Fibroblast of lung (primary cell): ENCODE data around the gene UPF1. TPM values are rescaled to one million over a fixed set of nuclear protein-coding genes. Genes with fewer than 3 reads are reported as not detected.

Experiments used
- DNase-seq, 2 donors: peaks; one replicate each; pipeline versions ENCODE4 v3.0.0 to v3.0.0-alpha.2; 2010; ENCODE audit warnings: low read depth in 2 of 2
- H2AFZ ChIP-seq: 2 replicates; pipeline ENCODE4 v1.5.1; 2012; ENCODE audit warnings: low read length, control low read depth, inconsistent platforms
- H3K27ac ChIP-seq: 2 replicates; pipeline ENCODE4 v1.5.1; 2011; ENCODE audit warnings: low read length, control low read depth; ENCODE audit not compliant: insufficient read depth
- H3K27me3 ChIP-seq: 2 replicates; pipeline ENCODE4 v1.5.1; 2011; ENCODE audit warnings: mild to moderate bottlenecking, low read length; ENCODE audit not compliant: control insufficient read depth, insufficient read depth
- H3K36me3 ChIP-seq: 2 replicates; pipeline ENCODE4 v1.5.1; 2011; ENCODE audit warnings: low read length; ENCODE audit not compliant: control insufficient read depth, insufficient read depth
- H3K4me1 ChIP-seq: 2 replicates; pipeline ENCODE4 v1.5.1; 2011; ENCODE audit warnings: low read length; ENCODE audit not compliant: control insufficient read depth, insufficient read depth; ENCODE audit errors: extremely low read depth
- H3K4me2 ChIP-seq: 2 replicates; pipeline ENCODE4 v1.5.1; 2011; ENCODE audit warnings: low read length, control low read depth; ENCODE audit not compliant: insufficient read depth; ENCODE audit errors: extremely low read depth
- H3K4me3 ChIP-seq, 4 experiments: fragments of 200-600 bp in 1 of 4; sonication (generic) in 1 of 4; replicated peaks in 1 of 4; 2 replicates each; pipeline ENCODE4 v1.5.1; 2011 to 2016; ENCODE audit warnings: low read length in 4 of 4, low read depth in 3 of 4, mild to moderate bottlenecking in 3 of 4, control low read depth in 2 of 4, inconsistent platforms in 1 of 4, mixed read lengths in 1 of 4; ENCODE audit not compliant: insufficient read depth in 1 of 4; ENCODE audit errors: control extremely low read depth in 1 of 4
- H3K79me2 ChIP-seq: 2 replicates; pipeline ENCODE4 v1.5.1; 2012; ENCODE audit warnings: mild to moderate bottlenecking, low read length, inconsistent platforms; ENCODE audit not compliant: control insufficient read depth, insufficient read depth
- H3K9ac ChIP-seq: 2 replicates; pipeline ENCODE4 v1.5.1; 2011; ENCODE audit warnings: mild to moderate bottlenecking, low read length, control low read depth; ENCODE audit not compliant: insufficient read depth
- H3K9me3 ChIP-seq: 2 replicates; pipeline ENCODE4 v1.5.1; 2012; ENCODE audit warnings: low read depth, low read length; ENCODE audit not compliant: control insufficient read depth, insufficient read depth
- H4K20me1 ChIP-seq: 2 replicates; pipeline ENCODE4 v1.5.1; 2011; ENCODE audit warnings: low read length; ENCODE audit not compliant: control insufficient read depth, insufficient read depth; ENCODE audit errors: extremely low read depth
- EZH2 ChIP-seq: IDR thresholded peaks from 2 replicates; pipeline ENCODE4 v1.5.1; 2012; ENCODE audit warnings: low read length, control low read depth, mild to moderate bottlenecking; ENCODE audit errors: missing control alignments
- polyA plus RNA-seq, 2 donors: library from polyadenylated mRNA; depleted of rRNA in 1 of 2; stranded (reverse) in 1 of 2; unstranded in 1 of 2; fragments of >200 nt; gene quantifications; 2 replicates each; pipeline ENCODE4 v1.2.1, GENCODE V29; 2011 to 2012; ENCODE audit warnings: missing spikeins in 1 of 2
- total RNA-seq: library from RNA; depleted of rRNA; stranded (reverse); fragments of >200 nt; gene quantifications from 2 replicates; pipeline ENCODE4 v1.2.1, GENCODE V29; 2014
- TF ChIP-seq, protein P1 (sequence below), 2 donors: IDR thresholded peaks in 1 of 2; conservative IDR thresholded peaks in 1 of 2; 1 replicate in 1 of 2; 2 replicates in 1 of 2; pipeline ENCODE4 v1.5.1; 2011 to 2012; ENCODE audit warnings: low read length in 2 of 2, control low read depth in 1 of 2, inconsistent platforms in 1 of 2, low read depth in 1 of 2, mild to moderate bottlenecking in 1 of 2

The UPF1 gene
- total and polyA plus RNA-seq, 2 donors (not counting 1 experiment from before 2014, with no cell fraction given), result 20.5 to 57.1 TPM

DNA sequence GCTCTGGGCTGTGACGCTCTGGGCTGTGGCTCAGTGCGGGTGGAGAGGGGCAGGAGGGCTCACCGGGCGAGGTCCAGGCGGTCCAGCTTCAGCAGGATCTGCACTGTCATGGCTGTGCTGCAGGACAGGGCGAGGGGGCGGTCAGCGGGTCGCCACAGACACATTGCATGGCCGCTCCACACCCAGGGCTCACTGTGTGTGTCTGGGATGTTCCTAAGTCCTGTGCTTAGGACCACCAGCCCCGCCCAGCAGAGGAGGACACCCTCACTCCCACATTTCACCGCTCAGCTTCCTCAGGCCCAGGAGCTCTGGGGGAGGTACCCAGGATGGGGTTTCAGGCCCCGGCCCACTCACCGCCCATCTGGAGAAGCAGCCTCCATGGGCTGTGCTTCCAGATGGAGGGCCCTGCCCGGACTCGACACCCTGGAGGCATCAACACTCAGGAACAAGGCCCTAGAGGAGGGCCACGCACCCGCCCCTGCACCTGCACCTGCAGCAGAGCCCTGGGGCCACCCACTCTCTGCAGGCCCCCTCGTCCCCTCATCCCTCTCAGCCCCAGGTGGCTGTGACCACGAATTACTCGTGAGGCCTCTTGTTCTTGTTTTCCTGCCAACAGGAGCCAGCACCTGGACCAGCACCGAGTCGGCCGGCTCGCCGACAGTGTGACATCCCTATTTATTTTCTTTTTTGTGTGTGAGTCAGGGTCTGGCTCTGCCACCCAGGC lies 73.9 kb downstream of the UPF1 start:
- no peak for DNase-seq
- H3K4me3 ChIP-seq, result no peak overlapping the region
- no peak overlapping the region for H2AFZ ChIP-seq
- H3K79me2 ChIP-seq, result no peaks in the 10 kb centered on the region
- peaks cover 33% of the 10 kb centered on the region for H3K36me3 ChIP-seq
- no peak overlapping the region for H3K27ac ChIP-seq
- no peaks in the 10 kb centered on the region for H3K9me3 ChIP-seq
- no peaks in the 10 kb centered on the region for H3K27me3 ChIP-seq
- H3K9ac ChIP-seq, result no peak overlapping the region
- H4K20me1 ChIP-seq, result no peaks in the 10 kb centered on the region
- H3K4me2 ChIP-seq, result no peak overlapping the region
- TF ChIP-seq, protein P1, sequence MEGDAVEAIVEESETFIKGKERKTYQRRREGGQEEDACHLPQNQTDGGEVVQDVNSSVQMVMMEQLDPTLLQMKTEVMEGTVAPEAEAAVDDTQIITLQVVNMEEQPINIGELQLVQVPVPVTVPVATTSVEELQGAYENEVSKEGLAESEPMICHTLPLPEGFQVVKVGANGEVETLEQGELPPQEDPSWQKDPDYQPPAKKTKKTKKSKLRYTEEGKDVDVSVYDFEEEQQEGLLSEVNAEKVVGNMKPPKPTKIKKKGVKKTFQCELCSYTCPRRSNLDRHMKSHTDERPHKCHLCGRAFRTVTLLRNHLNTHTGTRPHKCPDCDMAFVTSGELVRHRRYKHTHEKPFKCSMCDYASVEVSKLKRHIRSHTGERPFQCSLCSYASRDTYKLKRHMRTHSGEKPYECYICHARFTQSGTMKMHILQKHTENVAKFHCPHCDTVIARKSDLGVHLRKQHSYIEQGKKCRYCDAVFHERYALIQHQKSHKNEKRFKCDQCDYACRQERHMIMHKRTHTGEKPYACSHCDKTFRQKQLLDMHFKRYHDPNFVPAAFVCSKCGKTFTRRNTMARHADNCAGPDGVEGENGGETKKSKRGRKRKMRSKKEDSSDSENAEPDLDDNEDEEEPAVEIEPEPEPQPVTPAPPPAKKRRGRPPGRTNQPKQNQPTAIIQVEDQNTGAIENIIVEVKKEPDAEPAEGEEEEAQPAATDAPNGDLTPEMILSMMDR (conservative IDR thresholded peaks at IDR 0.05 in 1 of 2, IDR thresholded peaks at IDR 0.05 in 1 of 2; ENCODE audit: low read depth in 1 of 2, low read length in 2 of 2), result no peak
- TF ChIP-seq EZH2, result no peak
- no peaks in the 10 kb centered on the region for H3K4me1 ChIP-seq

DNA sequence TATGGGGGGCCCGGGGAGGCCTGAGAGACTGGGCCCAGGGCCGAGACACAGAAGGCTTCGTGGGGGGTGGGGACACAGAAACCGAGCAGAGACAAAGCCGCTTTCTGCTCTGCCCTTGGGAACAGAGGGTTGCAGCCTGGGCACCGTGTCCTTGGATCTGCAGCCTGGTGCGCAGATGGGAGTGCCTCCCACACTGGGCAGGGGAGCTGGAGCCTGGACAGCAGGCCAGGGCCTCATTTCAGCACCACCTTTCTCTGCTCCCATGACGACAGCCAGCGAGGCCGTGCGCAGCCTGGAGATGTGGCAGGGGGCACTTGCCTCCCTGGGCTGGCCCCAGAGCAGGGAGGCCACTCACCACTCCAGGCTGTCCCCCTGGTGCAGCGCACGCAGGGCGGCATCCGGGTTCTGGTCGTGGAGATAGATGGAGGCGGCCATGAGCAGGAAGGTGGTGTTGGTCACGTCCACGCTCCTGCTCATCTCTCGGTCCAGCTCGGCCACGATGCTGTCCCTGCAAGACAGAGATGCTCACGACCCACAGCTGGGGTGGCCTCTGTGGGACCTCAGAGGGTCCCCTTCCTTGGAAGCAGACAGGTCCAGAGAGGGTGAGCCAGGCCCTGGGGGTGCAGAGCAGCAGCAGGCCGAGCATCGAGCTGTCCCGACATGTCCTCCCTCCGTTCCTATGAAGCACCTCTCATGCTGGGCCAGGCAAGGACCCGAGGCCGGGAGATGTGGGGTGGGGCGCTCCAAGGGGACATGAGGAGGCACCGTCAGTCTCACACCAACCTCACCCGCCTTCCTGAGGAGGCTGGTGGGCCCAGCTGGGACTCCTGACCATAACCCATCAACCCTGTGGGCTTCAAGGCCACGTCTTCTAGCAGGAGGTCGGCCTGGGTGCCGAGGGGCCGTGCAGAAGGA lies 75.1 kb downstream of the UPF1 start:
- H3K9ac ChIP-seq, result no peak overlapping the region
- no peak overlapping the region for H2AFZ ChIP-seq
- no peak overlapping the region for H3K4me3 ChIP-seq
- DNase-seq, result no peak
- H3K9me3 ChIP-seq, result no peaks in the 10 kb centered on the region
- peaks cover 35% of the 10 kb centered on the region for H3K36me3 ChIP-seq
- H3K79me2 ChIP-seq, result no peaks in the 10 kb centered on the region
- H3K27ac ChIP-seq, result no peak overlapping the region
- no peaks in the 10 kb centered on the region for H4K20me1 ChIP-seq
- no peaks in the 10 kb centered on the region for H3K4me1 ChIP-seq
- no peak overlapping the region for H3K4me2 ChIP-seq
- no peaks in the 10 kb centered on the region for H3K27me3 ChIP-seq
- no peak for TF ChIP-seq EZH2
- TF ChIP-seq, protein P1 (conservative IDR thresholded peaks at IDR 0.05 in 1 of 2, IDR thresholded peaks at IDR 0.05 in 1 of 2; ENCODE audit: low read depth in 1 of 2, low read length in 2 of 2), result no peak

DNA sequence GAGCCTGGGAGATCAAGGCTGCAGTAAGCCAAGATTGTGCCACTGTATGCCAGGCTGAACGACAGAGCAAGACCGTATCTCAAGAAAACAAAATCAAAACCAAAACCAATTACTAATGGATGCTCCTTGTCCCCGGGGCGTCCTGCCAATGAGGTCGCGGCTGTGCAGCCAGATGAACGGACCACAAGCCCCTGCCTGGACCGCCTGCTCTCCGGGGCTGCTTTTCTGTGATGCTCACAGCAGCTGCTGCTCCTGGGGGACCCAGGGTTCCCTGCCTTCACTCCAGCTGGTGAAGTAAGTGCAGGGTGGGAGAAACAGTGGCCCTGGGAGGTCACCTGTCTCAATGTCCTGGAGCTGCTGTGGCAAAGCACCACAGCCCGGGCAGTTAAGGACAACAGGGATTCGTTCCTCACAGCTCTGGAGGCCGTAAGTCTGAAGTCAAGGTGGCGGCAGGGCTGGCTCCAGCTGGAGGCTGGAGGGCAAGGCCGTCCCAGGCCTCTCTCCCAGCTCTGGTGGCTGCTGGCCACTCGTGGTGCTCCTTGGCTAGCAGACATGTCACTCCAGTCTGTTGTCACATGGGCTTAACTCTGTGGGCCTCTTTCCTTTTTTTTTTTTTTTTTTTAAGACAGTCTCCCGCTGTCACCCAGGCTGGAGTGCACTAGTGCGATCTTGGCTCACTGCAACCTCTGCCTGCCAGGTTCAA lies 77.3 kb downstream of the UPF1 start:
- DNase-seq, result no peak
- Histone ChIP-seq H3K9ac (no peak overlapping the region), H3K4me1 (no peaks in the 10 kb centered on the region), H3K4me3 (no peak overlapping the region), H3K9me3 (no peaks in the 10 kb centered on the region), H3K27me3 (no peaks in the 10 kb centered on the region), H4K20me1 (no peaks in the 10 kb centered on the region), H3K79me2 (peaks cover 14% of the 10 kb centered on the region), H3K4me2 (no peak overlapping the region), H3K36me3 (peaks cover 44% of the 10 kb centered on the region), H3K27ac (no peak overlapping the region), H2AFZ (no peak overlapping the region)
- no peak for TF ChIP-seq EZH2
- TF ChIP-seq, protein P1 (conservative IDR thresholded peaks at IDR 0.05 in 1 of 2, IDR thresholded peaks at IDR 0.05 in 1 of 2; ENCODE audit: low read depth in 1 of 2, low read length in 2 of 2), result no peak
